PC-9 (cell line): Measurements from ENCODE around the gene DLG1.

Source experiments
- CTCF ChIP-seq: fragments of 200-600 bp; sonication (generic); conservative IDR thresholded peaks from 2 replicates; pipeline ENCODE4 v1.6.1; 2017; ENCODE audit warnings: mixed run types, antibody characterized with exemption, mild to moderate bottlenecking, moderate library complexity
- EZH2 ChIP-seq: fragments of 200-600 bp; sonication (generic); IDR thresholded peaks from 2 replicates; pipeline ENCODE4 v1.8.0; 2017; ENCODE audit warnings: antibody characterized with exemption, low read depth

GRCh38 chr3:196998966-196999760, 299.2 kb downstream of the DLG1 start:
- TF ChIP-seq CTCF (no peak), EZH2 (no peak)
